ENCODE results near the gene AVPR2. TPM values are rescaled to one million over a fixed set of nuclear protein-coding genes. Genes with fewer than 3 reads are reported as not detected.

AVPR2 gene
- total and polyA plus RNA-seq, 4 donors = 0.51 to 2.5 (median 0.84) TPM

GRCh38 chrX:153950127-153950526 lies 45.7 kb downstream of the AVPR2 start:
- no peak for TF ChIP-seq CTCF (IDR thresholded peaks at IDR 0.05; ENCODE audit: control extremely low read depth, extremely low read depth)
- no peak overlapping the region for H3K4me3 ChIP-seq
- peaks cover 0 to 2% (median 0%) of the 10 kb centered on the region in 4 donors for H3K9me3 ChIP-seq (ENCODE audit: control insufficient read depth in 4 of 4, insufficient read depth in 3 of 4, low read length in 3 of 4)
- no peak for DNase-seq
- ATAC-seq (ENCODE audit: insufficient read depth, low FRiP score) = no peak
- H3K36me3 ChIP-seq (ENCODE audit: control insufficient read depth in 4 of 4, insufficient read depth in 4 of 4, low read length in 4 of 4) = peaks cover 11 to 53% (median 25%) of the 10 kb centered on the region in 4 donors
- H3K27ac ChIP-seq (ENCODE audit: low read depth in 1 of 2, low read length in 1 of 2) = no peak overlapping the region
- peaks cover 0 to 13% (median 3%) of the 10 kb centered on the region in 5 donors for H3K4me1 ChIP-seq (ENCODE audit: control insufficient read depth in 5 of 5, insufficient read depth in 5 of 5, low read length in 5 of 5)
- no peak overlapping the region for H3K9ac ChIP-seq (ENCODE audit: insufficient read depth in 1 of 2, low read length in 2 of 2)
- H3K27me3 ChIP-seq (ENCODE audit: control insufficient read depth in 3 of 3, insufficient read depth in 3 of 3, low read length in 2 of 3) = no peaks in the 10 kb centered on the region
- 89 to 95% methylated on average over 4 to 19 of the region's 19 CpGs for WGBS, 2 donors

DNA sequence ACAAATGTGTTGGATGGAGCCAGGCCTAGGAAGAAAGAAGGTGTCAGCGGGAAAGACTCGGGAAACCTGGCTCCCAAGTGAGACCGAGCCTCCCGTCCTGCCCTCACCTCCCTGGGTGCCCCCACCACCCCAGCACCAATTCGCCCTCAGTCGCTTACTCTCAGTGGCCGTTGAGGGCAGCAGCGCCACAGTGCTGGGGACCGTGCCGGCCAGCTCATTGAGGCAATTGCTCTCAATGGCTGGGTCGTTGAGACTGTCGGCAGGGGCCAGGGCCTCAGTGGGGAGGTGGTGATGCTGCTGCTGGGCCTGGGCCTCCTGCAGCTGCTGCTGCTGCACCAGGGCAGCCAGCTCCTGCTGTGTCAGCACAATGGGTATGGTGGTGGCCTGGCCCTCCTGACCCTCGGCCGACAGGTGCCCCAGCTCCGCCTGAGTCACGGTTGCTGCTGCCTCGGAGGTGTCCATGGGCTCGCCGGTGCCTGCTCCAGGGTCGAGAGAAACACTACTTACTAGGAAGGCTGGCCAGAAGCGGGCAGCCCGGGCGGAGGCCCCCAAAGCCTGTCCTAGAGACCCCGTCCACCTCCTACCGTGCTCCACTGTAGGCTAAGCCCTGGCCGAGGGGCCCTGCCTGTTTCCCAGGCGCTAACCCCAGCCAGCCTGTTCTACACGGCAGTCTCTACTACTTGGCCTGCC lies 47.4 kb downstream of the AVPR2 start:
- WGBS, 2 donors = 95 to 99% methylated on average over 24 to 28 of the region's 28 CpGs
- no peak for ATAC-seq (ENCODE audit: insufficient read depth, low FRiP score)
- peaks cover 11 to 68% (median 38%) of the 10 kb centered on the region in 4 donors for H3K36me3 ChIP-seq (ENCODE audit: control insufficient read depth in 4 of 4, insufficient read depth in 4 of 4, low read length in 4 of 4)
- no peak for DNase-seq
- no peak overlapping the region for H3K9ac ChIP-seq (ENCODE audit: insufficient read depth in 1 of 2, low read length in 2 of 2)
- no peak overlapping the region for H3K27ac ChIP-seq (ENCODE audit: low read depth in 1 of 2, low read length in 1 of 2)
- H3K27me3 ChIP-seq (ENCODE audit: control insufficient read depth in 3 of 3, insufficient read depth in 3 of 3, low read length in 2 of 3) = no peaks in the 10 kb centered on the region
- H3K4me1 ChIP-seq (ENCODE audit: control insufficient read depth in 5 of 5, insufficient read depth in 5 of 5, low read length in 5 of 5) = peaks cover 0 to 13% (median 3%) of the 10 kb centered on the region in 5 donors
- H3K9me3 ChIP-seq (ENCODE audit: control insufficient read depth in 4 of 4, insufficient read depth in 3 of 4, low read length in 3 of 4) = peaks cover 0 to 2% (median 0%) of the 10 kb centered on the region in 4 donors
- no peak overlapping the region for H3K4me3 ChIP-seq
- no peak for TF ChIP-seq CTCF (IDR thresholded peaks at IDR 0.05; ENCODE audit: control extremely low read depth, extremely low read depth)

- Histone ChIP-seq H3K27ac (ENCODE audit: low read depth in 1 of 2, low read length in 1 of 2) (no peak overlapping the region), H3K36me3 (ENCODE audit: control insufficient read depth in 4 of 4, insufficient read depth in 4 of 4, low read length in 4 of 4) (peaks cover 11 to 75% (median 37%) of the 10 kb centered on the region in 4 donors), H3K27me3 (ENCODE audit: control insufficient read depth in 3 of 3, insufficient read depth in 3 of 3, low read length in 2 of 3) (no peaks in the 10 kb centered on the region), H3K9ac (ENCODE audit: insufficient read depth in 1 of 2, low read length in 2 of 2) (no peak overlapping the region), H3K4me3 (no peak overlapping the region), H3K4me1 (ENCODE audit: control insufficient read depth in 5 of 5, insufficient read depth in 5 of 5, low read length in 5 of 5) (peaks cover 0 to 13% (median 3%) of the 10 kb centered on the region in 5 donors), H3K9me3 (ENCODE audit: control insufficient read depth in 4 of 4, insufficient read depth in 3 of 4, low read length in 3 of 4) (peaks cover 0 to 2% (median 0%) of the 10 kb centered on the region in 4 donors)
- no peak for DNase-seq
- ATAC-seq (ENCODE audit: insufficient read depth, low FRiP score) = no peak
- 94 to 96% methylated on average over 25 to 32 of the region's 32 CpGs for WGBS, 2 donors
- no peak for TF ChIP-seq CTCF (IDR thresholded peaks at IDR 0.05; ENCODE audit: control extremely low read depth, extremely low read depth)
Observed at GRCh38 chrX:153952373-153953026, 48.0 kb downstream of the AVPR2 start.

All from lung (tissue), 12 donors.